Measurements from ENCODE around the gene C2CD4C. TPM values are rescaled to one million over a fixed set of nuclear protein-coding genes. Genes with fewer than 3 reads are reported as not detected.

C2CD4C gene
- total RNA-seq, 1 donor from 2014 or later, result 6.7 TPM

- Mint-ChIP-seq H3K4me3 (no peak overlapping the region), H3K27me3 (ENCODE audit: low read depth) (peaks cover 20% of the 10 kb centered on the region), H3K9me3 (no peaks in the 10 kb centered on the region), H3K4me1 (peaks cover 13% of the 10 kb centered on the region), H3K27ac (ENCODE audit: unreplicated experiment) (no peak overlapping the region), H3K36me3 (ENCODE audit: low read depth) (no peaks in the 10 kb centered on the region)
- TF ChIP-seq CTCF (conservative IDR thresholded peaks at IDR 0.05), result no peak
- no peak for DNase-seq (ENCODE audit: low read depth, low spot score)
Observed at GRCh38 chr19:366951-367350, 42.0 kb downstream of the C2CD4C start.

DNA sequence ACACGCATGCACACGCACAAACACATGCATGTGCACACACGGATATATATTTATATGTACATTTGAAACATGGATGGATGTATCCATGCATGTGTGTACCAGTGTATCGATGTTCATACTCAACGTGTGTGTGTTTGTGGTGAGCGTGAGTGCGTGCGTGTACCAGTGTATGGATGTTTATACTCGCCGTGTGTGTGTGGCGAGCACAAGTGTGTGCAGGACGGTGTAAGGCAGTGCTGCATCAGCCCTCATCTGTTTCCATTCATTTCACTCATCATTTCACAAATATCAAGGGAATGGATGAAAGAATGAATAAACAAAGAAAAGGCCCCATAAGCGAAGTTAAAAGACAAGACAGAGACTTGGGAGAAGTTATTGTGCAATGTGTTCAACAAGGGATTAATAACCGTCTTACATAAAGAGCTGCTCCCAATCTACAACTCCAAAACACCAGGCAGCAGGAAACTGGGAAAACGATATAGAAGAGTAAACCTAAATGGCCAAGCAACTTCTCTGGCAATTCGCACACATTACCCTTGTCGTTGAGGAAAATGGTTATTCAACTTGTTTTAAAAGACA lies 42.7 kb downstream of the C2CD4C start:
- H3K4me3 Mint-ChIP-seq, result no peak overlapping the region
- no peaks in the 10 kb centered on the region for H3K9me3 Mint-ChIP-seq
- no peaks in the 10 kb centered on the region for H3K36me3 Mint-ChIP-seq (ENCODE audit: low read depth)
- H3K4me1 Mint-ChIP-seq, result peaks cover 7% of the 10 kb centered on the region
- peaks cover 14% of the 10 kb centered on the region for H3K27me3 Mint-ChIP-seq (ENCODE audit: low read depth)
- TF ChIP-seq CTCF (conservative IDR thresholded peaks at IDR 0.05), result no peak
- no peak overlapping the region for H3K27ac Mint-ChIP-seq (ENCODE audit: unreplicated experiment)
- no peak for DNase-seq (ENCODE audit: low read depth, low spot score)

GRCh38 chr19:364496-365287 lies 44.3 kb downstream of the C2CD4C start:
- peaks cover 14% of the 10 kb centered on the region for H3K27me3 Mint-ChIP-seq (ENCODE audit: low read depth)
- H3K4me1 Mint-ChIP-seq, result no peaks in the 10 kb centered on the region
- no peak overlapping the region for H3K27ac Mint-ChIP-seq (ENCODE audit: unreplicated experiment)
- DNase-seq (ENCODE audit: low read depth, low spot score), result no peak
- H3K36me3 Mint-ChIP-seq (ENCODE audit: low read depth), result no peaks in the 10 kb centered on the region
- H3K4me3 Mint-ChIP-seq, result no peak overlapping the region
- TF ChIP-seq CTCF (conservative IDR thresholded peaks at IDR 0.05), result no peak
- no peaks in the 10 kb centered on the region for H3K9me3 Mint-ChIP-seq

GRCh38 chr19:362683-363082 lies 46.3 kb downstream of the C2CD4C start:
- Mint-ChIP-seq H3K36me3 (ENCODE audit: low read depth) (no peaks in the 10 kb centered on the region), H3K27ac (ENCODE audit: unreplicated experiment) (no peak overlapping the region), H3K9me3 (no peaks in the 10 kb centered on the region), H3K4me1 (no peaks in the 10 kb centered on the region), H3K4me3 (no peak overlapping the region), H3K27me3 (ENCODE audit: low read depth) (peaks cover 8% of the 10 kb centered on the region)
- TF ChIP-seq CTCF (conservative IDR thresholded peaks at IDR 0.05), result no peak
- DNase-seq (ENCODE audit: low read depth, low spot score), result no peak

GRCh38 chr19:362154-362553 lies 46.8 kb downstream of the C2CD4C start:
- H3K4me1 Mint-ChIP-seq, result no peaks in the 10 kb centered on the region
- H3K4me3 Mint-ChIP-seq, result no peak overlapping the region
- no peak overlapping the region for H3K27ac Mint-ChIP-seq (ENCODE audit: unreplicated experiment)
- H3K9me3 Mint-ChIP-seq, result no peaks in the 10 kb centered on the region
- H3K27me3 Mint-ChIP-seq (ENCODE audit: low read depth), result peaks cover 12% of the 10 kb centered on the region
- no peak for DNase-seq (ENCODE audit: low read depth, low spot score)
- H3K36me3 Mint-ChIP-seq (ENCODE audit: low read depth), result no peaks in the 10 kb centered on the region
- TF ChIP-seq CTCF (conservative IDR thresholded peaks at IDR 0.05), result no peak
